SK-N-SH (cell line): Measurements from ENCODE around the gene STRA8. TPM values are rescaled to one million over a fixed set of nuclear protein-coding genes. Genes with fewer than 3 reads are reported as not detected.

ENCODE experiments used
- CTCF ChIA-PET: fragments of 300-600, 350-600 bp; formaldehyde crosslinking; extraction: SDS; loops from one replicate; lab custom pipeline; 2021; lab: Yijun Ruan, JAX
- POLR2A ChIA-PET: fragments of 350-600 bp; sonication (Branson Sonifier 250); formaldehyde crosslinking; extraction: SDS; loops from one replicate; lab custom pipeline; 2020; ENCODE audit warnings: antibody characterized with exemption, inconsistent platforms; lab: Yijun Ruan, JAX
- DNase-seq: peaks from one replicate; pipeline ENCODE4 v3.0.0; 2012
- H2AFZ ChIP-seq: fragments of 200-600 bp; sonication (generic); 2 replicates; pipeline ENCODE4 v1.8.1; 2016; ENCODE audit warnings: antibody characterized with exemption, mild to moderate bottlenecking, low read depth
- H3F3A ChIP-seq: fragments of 200-600 bp; sonication (generic); replicated peaks from 2 replicates; pipeline ENCODE3; 2016; ENCODE audit warnings: antibody characterized with exemption, mild to moderate bottlenecking; ENCODE audit not compliant: insufficient read depth
- H3K27ac ChIP-seq, 2 experiments: fragments of 200-500 bp in 1 of 2; fragments of 200-600 bp in 1 of 2; sonication (Bioruptor generic) in 1 of 2; sonication (generic), shearing (Covaris generic) in 1 of 2; 2 replicates each; pipeline versions ENCODE4 v1.5.1 to v1.6.1; 2014 to 2016; ENCODE audit warnings: low read depth in 2 of 2, inconsistent platforms in 1 of 2, low read length in 1 of 2, mild to moderate bottlenecking in 1 of 2, mixed read lengths in 1 of 2
- H3K27me3 ChIP-seq: fragments of 200-600 bp; sonication (generic), shearing (Covaris generic); 2 replicates; pipeline ENCODE4 v1.6.1; 2016; ENCODE audit warnings: mixed run types; ENCODE audit not compliant: insufficient read depth
- H3K36me3 ChIP-seq, 2 experiments: fragments of 200-500 bp in 1 of 2; fragments of 200-600 bp in 1 of 2; sonication (Bioruptor generic) in 1 of 2; sonication (generic) in 1 of 2; replicated peaks in 1 of 2; 2 replicates each; pipeline versions ENCODE3 to v1.5.1; 2014 to 2016; ENCODE audit warnings: low read length in 1 of 2, mild to moderate bottlenecking in 1 of 2; ENCODE audit not compliant: insufficient read depth in 2 of 2, control insufficient read depth in 1 of 2
- H3K4me1 ChIP-seq, 2 experiments: fragments of 200-500 bp in 1 of 2; fragments of 200-600 bp in 1 of 2; sonication (Bioruptor generic) in 1 of 2; sonication (generic), shearing (Covaris generic) in 1 of 2; 2 replicates each; pipeline versions ENCODE4 v1.5.1 to v1.6.1; 2014 to 2016; ENCODE audit warnings: low read depth in 1 of 2, low read length in 1 of 2, mixed run types in 1 of 2; ENCODE audit not compliant: insufficient read depth in 2 of 2, control insufficient read depth in 1 of 2
- H3K4me2 ChIP-seq: fragments of 200-600 bp; sonication (generic), shearing (Covaris generic); 2 replicates; pipeline ENCODE4 v1.6.1; 2017; ENCODE audit warnings: mixed run types
- H3K4me3 ChIP-seq, 2 experiments: fragments of 200-500 bp in 1 of 2; fragments of 200-600 bp in 1 of 2; sonication (Bioruptor generic) in 1 of 2; sonication (generic), shearing (Covaris generic) in 1 of 2; 2 replicates each; pipeline versions ENCODE4 v1.5.1 to v1.8.1; 2014 to 2016; ENCODE audit warnings: low read depth in 2 of 2, inconsistent platforms in 1 of 2, low read length in 1 of 2, mild to moderate bottlenecking in 1 of 2, mixed read lengths in 1 of 2, moderate library complexity in 1 of 2
- H3K79me2 ChIP-seq: fragments of 200-600 bp; sonication (generic); 2 replicates; pipeline ENCODE4 v1.8.1; 2017; ENCODE audit warnings: mild to moderate bottlenecking; ENCODE audit not compliant: insufficient read depth
- H3K9ac ChIP-seq: fragments of 200-600 bp; sonication (generic); 2 replicates; pipeline ENCODE4 v1.6.1; 2017; ENCODE audit warnings: mixed run types
- H3K9me2 ChIP-seq: fragments of 200-600 bp; sonication (generic); 2 replicates; pipeline ENCODE4 v1.6.1; 2017; ENCODE audit warnings: mixed run types
- H3K9me3 ChIP-seq: fragments of 200-600 bp; sonication (generic); 2 replicates; pipeline ENCODE4 v1.6.1; 2017; ENCODE audit warnings: mixed run types, mild to moderate bottlenecking, moderate library complexity
- H4K20me1 ChIP-seq: fragments of 200-600 bp; sonication (generic); 2 replicates; pipeline ENCODE4 v1.6.1; 2017; ENCODE audit warnings: mild to moderate bottlenecking, mixed run types; ENCODE audit not compliant: insufficient read depth
- CHD2 ChIP-seq: fragments of 150-350 bp; IDR thresholded peaks from 2 replicates; pipeline ENCODE4 v1.6.1; 2018; ENCODE audit warnings: low read length; ENCODE audit not compliant: partially characterized antibody
- CTCF ChIP-seq: fragments of 200-600 bp; sonication (generic); IDR thresholded peaks from 2 replicates; pipeline ENCODE4 v1.6.1; 2017; ENCODE audit warnings: antibody characterized with exemption, mild to moderate bottlenecking, moderate library complexity
- ELF1 ChIP-seq: IDR thresholded peaks from 2 replicates; pipeline ENCODE4 v1.4.0; 2012
- EP300 ChIP-seq, 2 experiments: IDR thresholded peaks; 2 replicates each; pipeline versions ENCODE4 v1.4.0 to v1.6.1; 2012; ENCODE audit warnings: borderline replicate concordance in 1 of 2, low read depth in 1 of 2, low read length in 1 of 2
- EZH2phosphoT487 ChIP-seq: fragments of 200-600 bp; sonication (generic); IDR thresholded peaks from 2 replicates; pipeline ENCODE4 v1.6.1; 2017; ENCODE audit warnings: low read depth, mixed run types, mild to moderate bottlenecking, antibody characterized with exemption, moderate library complexity, borderline replicate concordance
- FOXM1 ChIP-seq: IDR thresholded peaks from 2 replicates; pipeline ENCODE4 v1.4.0; 2012; ENCODE audit warnings: low read depth, mild to moderate bottlenecking
- GABPA ChIP-seq: IDR thresholded peaks from 2 replicates; pipeline ENCODE4 v1.4.0; 2012; ENCODE audit warnings: low read depth, mild to moderate bottlenecking
- GATA2 ChIP-seq: sonication (generic); formaldehyde crosslinking; IDR thresholded peaks from 2 replicates; pipeline ENCODE4 v1.5.0; 2020; ENCODE audit warnings: mild to moderate bottlenecking, missing genetic modification reagents
- MAX ChIP-seq: IDR thresholded peaks from 2 replicates; pipeline ENCODE4 v1.4.0; 2012; ENCODE audit warnings: low read depth
- MXI1 ChIP-seq: IDR thresholded peaks from 2 replicates; pipeline ENCODE4 v1.6.1; 2012; ENCODE audit warnings: mild to moderate bottlenecking, low read depth, low read length, improper control_type of control experiment
- RAD21 ChIP-seq: IDR thresholded peaks from 2 replicates; pipeline ENCODE4 v1.6.1; 2012; ENCODE audit warnings: mild to moderate bottlenecking, low read length
- RFX5 ChIP-seq: IDR thresholded peaks from 2 replicates; pipeline ENCODE4 v1.6.1; 2012; ENCODE audit warnings: mild to moderate bottlenecking, improper control_type of control experiment, low read length
- RXRA ChIP-seq: IDR thresholded peaks from 2 replicates; pipeline ENCODE4 v1.4.0; 2012; ENCODE audit warnings: low read depth, mild to moderate bottlenecking, borderline replicate concordance
- SMC3 ChIP-seq: IDR thresholded peaks from 2 replicates; pipeline ENCODE4 v1.6.1; 2012; ENCODE audit warnings: low read depth, low read length, improper control_type of control experiment
- TAF1 ChIP-seq: IDR thresholded peaks from 2 replicates; pipeline ENCODE4 v1.6.1; 2012; ENCODE audit warnings: low read depth, mild to moderate bottlenecking, low read length, moderate library complexity, borderline replicate concordance
- TCF12 ChIP-seq: IDR thresholded peaks from 2 replicates; pipeline ENCODE4 v1.4.0; 2012
- USF1 ChIP-seq: IDR thresholded peaks from 2 replicates; pipeline ENCODE4 v1.4.0; 2012; ENCODE audit warnings: low read depth, borderline replicate concordance
- WGBS: methylation state at CpG from one replicate; pipeline ENCODE4 v1.1.6; 2017; ENCODE audit warnings: low lambda C conversion rate; 5-methylcytosine and 5-hydroxymethylcytosine counted together
- polyA plus RNA-seq, 3 experiments: library from polyadenylated mRNA; depleted of rRNA; stranded (reverse); fragments of >200 nt; gene quantifications; 2 replicates each; pipeline ENCODE4 v1.2.3, GENCODE V29; 2012

The STRA8 gene
- polyA plus RNA-seq, 1 of the 3 experiments (the other 2 are of a cell fraction) = not detected

DNA sequence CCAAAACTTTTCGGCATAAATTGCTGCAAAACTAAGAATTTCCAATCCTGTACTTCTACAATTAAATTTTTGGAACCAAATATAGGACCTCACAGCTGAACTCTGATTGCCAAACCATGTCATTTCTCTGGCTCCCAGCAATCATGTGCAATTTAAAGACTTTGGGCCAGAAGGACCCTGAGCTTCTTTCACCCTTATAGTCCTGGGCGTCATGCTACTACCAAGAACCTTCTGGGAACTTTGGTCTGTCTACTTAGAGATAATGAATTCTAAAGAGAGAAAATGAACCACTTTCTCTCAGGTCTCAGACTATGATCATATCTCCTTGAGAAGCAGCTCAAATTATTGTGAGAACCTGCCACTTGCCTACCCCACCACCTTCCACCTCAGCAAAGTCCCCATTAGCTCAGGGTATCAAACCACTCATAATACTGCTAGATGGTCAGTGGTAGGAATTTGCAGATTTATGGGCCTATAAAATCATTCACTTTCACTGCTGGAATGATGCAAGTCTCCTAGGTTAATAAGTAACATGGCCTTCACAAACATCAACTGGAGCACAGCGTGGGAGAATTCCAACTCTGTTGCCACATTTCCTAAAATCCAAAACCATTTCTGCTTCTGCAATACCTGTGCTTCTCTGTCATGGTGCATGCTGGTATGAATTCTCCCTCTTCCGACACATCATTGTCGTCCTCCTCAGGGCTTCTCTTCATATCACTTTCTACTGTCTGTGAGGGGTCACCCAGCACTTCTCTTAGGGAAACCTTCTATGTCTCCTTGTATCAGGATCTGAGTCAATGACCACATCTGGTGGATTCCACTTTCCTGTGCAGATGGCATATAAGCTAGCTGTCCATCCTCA is 15.8 kb upstream of the STRA8 start:
- Histone ChIP-seq H4K20me1 (no peaks in the 10 kb centered on the region), H3K79me2 (no peaks in the 10 kb centered on the region), H2AFZ (no peak overlapping the region), H3K4me3 (no peak overlapping the region), H3K9me2 (no peaks in the 10 kb centered on the region), H3K9me3 (no peaks in the 10 kb centered on the region), H3K4me1 (no peaks in the 10 kb centered on the region), H3K36me3 (no peaks in the 10 kb centered on the region), H3K4me2 (no peak overlapping the region), H3K9ac (no peak overlapping the region), H3F3A (no peaks in the 10 kb centered on the region), H3K27ac (no peak overlapping the region), H3K27me3 (0 out of 2 replicates have a peak, but pooled peaks cover 22% of the 10 kb centered on the region)
- ChIA-PET CTCF (interaction anchor here (0.8 to 1.2 kb wide), 4 partner anchors 14 to 56 kb away, joined by 3 to 4 read pairs (median 4); no protein-coding TSS in a partner anchor), POLR2A (no interaction called here)
- WGBS = 85% methylated on average over 5 of the region's 5 CpGs
- TF ChIP-seq USF1 (no peak), EP300 (IDR thresholded peaks at IDR 0.05; ENCODE audit: borderline replicate concordance in 1 of 2, low read depth in 1 of 2, low read length in 1 of 2) (no peak), EZH2phosphoT487 (no peak), RXRA (no peak), ELF1 (no peak), GATA2 (CRISPR knock-in tag) (no peak), MAX (no peak), CHD2 (no peak), FOXM1 (no peak)
- no peak for DNase-seq

GRCh38 chr7:135224027-135224426 is 9.6 kb upstream of the STRA8 start:
- Histone ChIP-seq H3K9me3 (no peaks in the 10 kb centered on the region), H3F3A (no peaks in the 10 kb centered on the region), H3K36me3 (no peaks in the 10 kb centered on the region), H3K27ac (no peak overlapping the region), H3K4me2 (no peak overlapping the region), H4K20me1 (no peaks in the 10 kb centered on the region), H3K4me3 (no peak overlapping the region), H3K79me2 (no peaks in the 10 kb centered on the region), H3K9me2 (no peaks in the 10 kb centered on the region), H3K27me3 (peaks cover 10% of the 10 kb centered on the region; the same call in 1 of the 2 replicates), H3K9ac (no peak overlapping the region), H2AFZ (no peak overlapping the region), H3K4me1 (no peaks in the 10 kb centered on the region)
- CTCF ChIA-PET = interaction anchor here (1.5 kb wide), 1 partner anchor 11 kb away, joined by 8 read pairs; no protein-coding TSS in a partner anchor
- WGBS = 60% methylated on average over 1 of the region's 1 CpG
- TF ChIP-seq MAX = no peak
- TF ChIP-seq TCF12 = no peak
- no peak for TF ChIP-seq RAD21
- no peak for TF ChIP-seq SMC3
- TF ChIP-seq RXRA = no peak
- no peak for TF ChIP-seq TAF1
- TF ChIP-seq CTCF = no peak
- no peak for TF ChIP-seq MXI1
- TF ChIP-seq GABPA = no peak
- TF ChIP-seq RFX5 = no peak
- POLR2A ChIA-PET = no interaction called here
- DNase-seq = no peak
